Gastrocnemius medialis (tissue), 4 donors: ENCODE data around the gene KCND3. TPM values are rescaled to one million over a fixed set of nuclear protein-coding genes. Genes with fewer than 3 reads are reported as not detected.

Experiments used
- ATAC-seq, 2 donors: fragments of 150-250 bp; one replicate each; pipeline ENCODE4 v1.9.1; 2016
- DNase-seq, 2 donors: peaks; one replicate each; pipeline ENCODE4 v3.0.0-alpha.2; 2019
- H3K27ac ChIP-seq, 4 donors: fragments of 200-600 bp; sonication (generic); 1 replicate in 1 of 4; 2 replicates in 3 of 4; pipeline ENCODE4 v1.5.1; 2016 to 2018; ENCODE audit warnings: mild to moderate bottlenecking in 2 of 4, moderate library complexity in 1 of 4
- H3K27me3 ChIP-seq, 3 donors: fragments of 200-600 bp; sonication (generic) in 2 of 3; 1 replicate in 1 of 3; 2 replicates in 2 of 3; pipeline versions ENCODE4 v1.5.1 to v1.6.0; 2016 to 2019; ENCODE audit warnings: mild to moderate bottlenecking in 1 of 3, moderate library complexity in 1 of 3
- H3K36me3 ChIP-seq, 2 donors: fragments of 200-600 bp; sonication (generic) in 1 of 2; one replicate each; pipeline ENCODE4 v1.5.1; 2017 to 2018
- H3K4me1 ChIP-seq, 2 donors: fragments of 200-600 bp; sonication (generic) in 1 of 2; one replicate each; pipeline ENCODE4 v1.5.1; 2016 to 2017; ENCODE audit warnings: mild to moderate bottlenecking in 2 of 2
- H3K4me3 ChIP-seq, 4 donors: fragments of 200-600 bp; sonication (generic) in 3 of 4; 1 replicate in 1 of 4; 2 replicates in 3 of 4; pipeline ENCODE4 v1.5.1; 2016 to 2019; ENCODE audit warnings: mild to moderate bottlenecking in 2 of 4
- H3K9me3 ChIP-seq, 3 donors: fragments of 200-600 bp; sonication (generic) in 2 of 3; 1 replicate in 1 of 3; 2 replicates in 2 of 3; pipeline ENCODE4 v1.5.1; 2016 to 2019
- CTCF ChIP-seq, 5 experiments: fragments of 450-650 bp in 3 of 5; fragments of 200-600 bp in 2 of 5; sonication (generic) in 2 of 5; IDR thresholded peaks in 4 of 5; conservative IDR thresholded peaks in 1 of 5; 1 replicate in 4 of 5; 2 replicates in 1 of 5; pipeline ENCODE4 v1.5.1; 2016 to 2019; ENCODE audit warnings: antibody characterized with exemption in 5 of 5, mild to moderate bottlenecking in 3 of 5, moderate library complexity in 3 of 5
- POLR2A ChIP-seq, 2 donors: fragments of 450-650 bp; IDR thresholded peaks; one replicate each; pipeline ENCODE4 v1.6.1; 2017; ENCODE audit warnings: antibody characterized with exemption in 2 of 2, mild to moderate bottlenecking in 2 of 2, moderate library complexity in 2 of 2
- in situ Hi-C, 4 donors: fragments of 200-750 bp; cut with MboI; loops; one replicate each; pipeline versions ENCODE4 v1.15.0 to v1.8.0; 2017; ENCODE audit warnings: low sequenced_read_pairs in 4 of 4
- intact Hi-C: fragments of 100-400 bp; cut with DNase I; formaldehyde crosslinking; loops from one replicate; pipeline ENCODE4 v1.15.1; 2023; ENCODE audit warnings: low total_unique reads
- total RNA-seq, 4 donors: library from RNA; depleted of rRNA; stranded (reverse); fragments of >200 nt; gene quantifications; one replicate each; pipeline versions ENCODE4 v1.1.0 to v1.2.3, GENCODE V29; 2016

The KCND3 gene
- total RNA-seq, 4 donors from 2014 or later: 1.2 to 2.6 (median 1.5) TPM

DNA sequence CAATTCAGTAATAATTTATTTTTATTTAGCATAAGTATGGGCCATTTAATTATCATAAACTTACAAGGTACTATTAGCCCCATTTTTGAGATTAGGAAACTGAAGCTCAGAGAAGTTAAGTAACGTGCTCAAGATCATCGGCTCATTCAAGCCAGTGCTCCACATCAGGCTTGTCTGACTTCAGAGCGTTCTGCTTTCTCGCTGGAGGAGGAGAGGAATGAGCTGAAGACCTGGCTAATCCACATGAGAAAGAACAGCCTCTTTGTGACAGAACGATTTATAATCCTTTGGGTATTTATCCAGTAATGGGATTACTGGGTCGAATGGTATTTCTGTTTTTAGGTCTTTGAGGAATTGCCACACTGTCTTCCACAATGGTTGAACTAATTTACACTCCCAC is 194.1 kb downstream of the KCND3 start:
- Histone ChIP-seq H3K4me1 (no peaks in the 10 kb centered on the region), H3K4me3 (no peak overlapping the region), H3K36me3 (no peaks in the 10 kb centered on the region), H3K27me3 (no peaks in the 10 kb centered on the region), H3K9me3 (no peaks in the 10 kb centered on the region), H3K27ac (no peak overlapping the region)
- ATAC-seq (no peak), DNase-seq (no peak)
- intact Hi-C loops: no loop called here
- TF ChIP-seq CTCF (IDR thresholded peaks at IDR 0.05 in 4 of 5, conservative IDR thresholded peaks at IDR 0.05 in 1 of 5): no peak
- TF ChIP-seq POLR2A (IDR thresholded peaks at IDR 0.05): no peak
- in situ Hi-C loops: loop anchor here in 2 of 4 donors (10.0 to 25.0 kb wide), 4 partner anchors 192 to 569 kb away; partner anchors contain the start of gene KCND3 (in 2 of the 2)

DNA sequence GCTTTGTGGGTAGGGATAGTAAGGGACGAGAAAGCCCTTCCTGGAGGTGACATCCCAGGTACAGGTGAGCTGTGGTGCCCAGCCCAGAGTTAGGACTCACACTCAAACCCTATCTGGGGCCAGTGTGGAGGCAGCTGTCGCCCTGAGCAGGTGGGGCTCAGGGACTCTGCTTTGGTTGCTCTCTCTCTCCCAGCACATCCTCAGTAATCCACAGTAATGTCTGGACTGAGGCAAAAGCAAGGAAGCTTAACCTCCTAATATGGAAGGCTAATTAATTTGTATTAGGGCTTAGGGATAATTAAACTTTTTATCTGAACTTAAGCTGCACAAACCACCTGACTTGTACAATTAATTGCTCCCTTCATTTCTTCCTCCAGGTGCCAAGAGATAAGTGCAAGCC is 195.5 kb downstream of the KCND3 start:
- Histone ChIP-seq H3K27ac (no peak overlapping the region), H3K4me3 (no peak overlapping the region), H3K9me3 (no peaks in the 10 kb centered on the region), H3K36me3 (no peaks in the 10 kb centered on the region), H3K4me1 (no peaks in the 10 kb centered on the region), H3K27me3 (no peaks in the 10 kb centered on the region)
- intact Hi-C loops: no loop called here
- in situ Hi-C loops: loop anchor here in 2 of 4 donors (10.0 to 25.0 kb wide), 4 partner anchors 193 to 571 kb away; partner anchors contain the start of gene KCND3 (in 2 of the 2)
- DNase-seq (no peak), ATAC-seq (no peak)
- TF ChIP-seq CTCF (IDR thresholded peaks at IDR 0.05 in 4 of 5, conservative IDR thresholded peaks at IDR 0.05 in 1 of 5) (no peak), POLR2A (IDR thresholded peaks at IDR 0.05) (no peak)

DNA sequence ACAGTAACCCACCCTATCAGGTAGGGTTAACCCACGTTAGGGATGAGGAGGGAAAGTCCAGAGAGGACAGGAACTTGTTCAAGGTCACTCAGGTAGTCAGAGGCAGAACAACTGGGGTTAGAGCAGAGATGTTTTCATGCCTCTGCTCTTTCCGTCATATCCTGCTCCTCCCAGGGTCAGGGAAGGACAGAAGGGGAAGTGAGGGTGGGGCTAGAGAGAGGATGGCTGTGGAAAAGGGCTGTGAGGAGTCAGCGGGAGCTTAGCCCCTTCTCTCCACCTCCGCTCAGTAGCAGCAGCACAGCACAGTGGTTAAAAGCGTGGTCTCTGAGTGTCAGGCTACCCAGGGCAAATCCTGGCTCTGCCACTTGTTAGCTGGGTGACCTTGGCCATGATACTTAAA is 197.2 kb downstream of the KCND3 start:
- DNase-seq (no peak), ATAC-seq (no peak)
- Histone ChIP-seq H3K4me3 (no peak overlapping the region), H3K9me3 (no peaks in the 10 kb centered on the region), H3K27me3 (no peaks in the 10 kb centered on the region), H3K36me3 (no peaks in the 10 kb centered on the region), H3K27ac (no peak overlapping the region), H3K4me1 (no peaks in the 10 kb centered on the region)
- intact Hi-C loops (no loop called here), in situ Hi-C loops (loop anchor here in 2 of 4 donors (10.0 to 25.0 kb wide), 4 partner anchors 195 to 573 kb away; partner anchors contain the start of gene KCND3 (in 2 of the 2))
- no peak for TF ChIP-seq CTCF (IDR thresholded peaks at IDR 0.05 in 4 of 5, conservative IDR thresholded peaks at IDR 0.05 in 1 of 5)
- TF ChIP-seq POLR2A (IDR thresholded peaks at IDR 0.05): no peak

- H3K27ac ChIP-seq: no peak overlapping the region
- H3K4me1 ChIP-seq: no peaks in the 10 kb centered on the region
- no peaks in the 10 kb centered on the region for H3K27me3 ChIP-seq
- TF ChIP-seq POLR2A (IDR thresholded peaks at IDR 0.05) (no peak), CTCF (IDR thresholded peaks at IDR 0.05 in 4 of 5, conservative IDR thresholded peaks at IDR 0.05 in 1 of 5) (no peak)
- no peaks in the 10 kb centered on the region for H3K36me3 ChIP-seq
- no peaks in the 10 kb centered on the region for H3K9me3 ChIP-seq
- in situ Hi-C loops (loop anchor here in 2 of 4 donors (10.0 to 25.0 kb wide), 4 partner anchors 196 to 573 kb away; partner anchors contain the start of gene KCND3 (in 2 of the 2)), intact Hi-C loops (no loop called here)
- no peak overlapping the region for H3K4me3 ChIP-seq
- ATAC-seq: no peak
- DNase-seq: no peak
These were observed 197.7 kb downstream of the KCND3 start for GRCh38 chr1:111791776-111792175.
